Adrenal gland (tissue), 5 donors: ENCODE measurements around the gene OSER1.

Experiments
- POLR2A ChIP-seq, 2 donors: fragments of 450-650 bp; IDR thresholded peaks; one replicate each; pipeline ENCODE4 v1.6.1; 2017; ENCODE audit warnings: antibody characterized with exemption in 2 of 2, mild to moderate bottlenecking in 2 of 2, moderate library complexity in 1 of 2
- TF ChIP-seq, protein P1 (sequence below), 6 experiments: fragments of 450-650 bp in 4 of 6; fragments of 200-600 bp in 2 of 6; sonication (generic) in 1 of 6; IDR thresholded peaks; 1 replicate in 5 of 6; 2 replicates in 1 of 6; pipeline versions ENCODE4 v1.5.1 to v1.8.0; 2016 to 2021; ENCODE audit warnings: antibody characterized with exemption in 6 of 6, mild to moderate bottlenecking in 2 of 6, moderate library complexity in 1 of 6
- donor health status: DM: no; HTN: no; CAD: no.

DNA sequence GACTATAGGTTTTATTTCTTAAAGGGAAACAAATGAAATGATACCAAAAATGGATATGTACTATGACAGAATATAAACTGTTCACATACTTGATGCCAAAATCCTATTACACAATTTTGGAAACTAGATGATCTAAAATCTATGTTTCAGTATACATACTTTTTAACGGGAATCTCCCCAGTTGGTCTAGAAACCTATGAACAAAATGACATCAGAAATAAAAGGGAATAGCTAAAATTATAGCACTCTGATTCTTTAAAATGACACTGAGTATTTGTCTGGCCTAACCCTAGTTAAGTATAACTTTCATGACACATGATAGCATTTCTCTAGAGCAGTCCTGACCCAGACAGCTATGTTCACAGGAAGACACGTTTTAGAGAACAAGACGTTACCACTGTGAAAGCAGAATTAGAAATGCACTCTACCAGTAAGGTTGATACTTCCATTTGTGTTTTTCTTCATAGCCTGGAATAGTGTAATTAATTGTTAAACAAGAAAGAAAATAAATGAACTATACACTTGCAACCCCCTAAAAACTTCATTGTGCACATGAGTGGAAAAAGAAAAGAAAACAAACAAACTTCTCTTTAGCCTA, 3.3 kb downstream of the OSER1 start:
- TF ChIP-seq POLR2A (IDR thresholded peaks at IDR 0.05), result no peak
- TF ChIP-seq, protein P1, sequence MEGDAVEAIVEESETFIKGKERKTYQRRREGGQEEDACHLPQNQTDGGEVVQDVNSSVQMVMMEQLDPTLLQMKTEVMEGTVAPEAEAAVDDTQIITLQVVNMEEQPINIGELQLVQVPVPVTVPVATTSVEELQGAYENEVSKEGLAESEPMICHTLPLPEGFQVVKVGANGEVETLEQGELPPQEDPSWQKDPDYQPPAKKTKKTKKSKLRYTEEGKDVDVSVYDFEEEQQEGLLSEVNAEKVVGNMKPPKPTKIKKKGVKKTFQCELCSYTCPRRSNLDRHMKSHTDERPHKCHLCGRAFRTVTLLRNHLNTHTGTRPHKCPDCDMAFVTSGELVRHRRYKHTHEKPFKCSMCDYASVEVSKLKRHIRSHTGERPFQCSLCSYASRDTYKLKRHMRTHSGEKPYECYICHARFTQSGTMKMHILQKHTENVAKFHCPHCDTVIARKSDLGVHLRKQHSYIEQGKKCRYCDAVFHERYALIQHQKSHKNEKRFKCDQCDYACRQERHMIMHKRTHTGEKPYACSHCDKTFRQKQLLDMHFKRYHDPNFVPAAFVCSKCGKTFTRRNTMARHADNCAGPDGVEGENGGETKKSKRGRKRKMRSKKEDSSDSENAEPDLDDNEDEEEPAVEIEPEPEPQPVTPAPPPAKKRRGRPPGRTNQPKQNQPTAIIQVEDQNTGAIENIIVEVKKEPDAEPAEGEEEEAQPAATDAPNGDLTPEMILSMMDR (IDR thresholded peaks at IDR 0.05), result no peak
